ENCODE results near the gene SH3BP5.

The SH3BP5 gene

GRCh38 chr3:15359677-15360397 is 27.5 kb upstream of the SH3BP5 start:
- TF ChIP-seq, protein P1, sequence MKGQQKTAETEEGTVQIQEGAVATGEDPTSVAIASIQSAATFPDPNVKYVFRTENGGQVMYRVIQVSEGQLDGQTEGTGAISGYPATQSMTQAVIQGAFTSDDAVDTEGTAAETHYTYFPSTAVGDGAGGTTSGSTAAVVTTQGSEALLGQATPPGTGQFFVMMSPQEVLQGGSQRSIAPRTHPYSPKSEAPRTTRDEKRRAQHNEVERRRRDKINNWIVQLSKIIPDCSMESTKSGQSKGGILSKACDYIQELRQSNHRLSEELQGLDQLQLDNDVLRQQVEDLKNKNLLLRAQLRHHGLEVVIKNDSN (IDR thresholded peaks at IDR 0.05): no peak
- no peak for TF ChIP-seq EP300 (IDR thresholded peaks at IDR 0.05; ENCODE audit: borderline replicate concordance)
- TF ChIP-seq, protein P2, sequence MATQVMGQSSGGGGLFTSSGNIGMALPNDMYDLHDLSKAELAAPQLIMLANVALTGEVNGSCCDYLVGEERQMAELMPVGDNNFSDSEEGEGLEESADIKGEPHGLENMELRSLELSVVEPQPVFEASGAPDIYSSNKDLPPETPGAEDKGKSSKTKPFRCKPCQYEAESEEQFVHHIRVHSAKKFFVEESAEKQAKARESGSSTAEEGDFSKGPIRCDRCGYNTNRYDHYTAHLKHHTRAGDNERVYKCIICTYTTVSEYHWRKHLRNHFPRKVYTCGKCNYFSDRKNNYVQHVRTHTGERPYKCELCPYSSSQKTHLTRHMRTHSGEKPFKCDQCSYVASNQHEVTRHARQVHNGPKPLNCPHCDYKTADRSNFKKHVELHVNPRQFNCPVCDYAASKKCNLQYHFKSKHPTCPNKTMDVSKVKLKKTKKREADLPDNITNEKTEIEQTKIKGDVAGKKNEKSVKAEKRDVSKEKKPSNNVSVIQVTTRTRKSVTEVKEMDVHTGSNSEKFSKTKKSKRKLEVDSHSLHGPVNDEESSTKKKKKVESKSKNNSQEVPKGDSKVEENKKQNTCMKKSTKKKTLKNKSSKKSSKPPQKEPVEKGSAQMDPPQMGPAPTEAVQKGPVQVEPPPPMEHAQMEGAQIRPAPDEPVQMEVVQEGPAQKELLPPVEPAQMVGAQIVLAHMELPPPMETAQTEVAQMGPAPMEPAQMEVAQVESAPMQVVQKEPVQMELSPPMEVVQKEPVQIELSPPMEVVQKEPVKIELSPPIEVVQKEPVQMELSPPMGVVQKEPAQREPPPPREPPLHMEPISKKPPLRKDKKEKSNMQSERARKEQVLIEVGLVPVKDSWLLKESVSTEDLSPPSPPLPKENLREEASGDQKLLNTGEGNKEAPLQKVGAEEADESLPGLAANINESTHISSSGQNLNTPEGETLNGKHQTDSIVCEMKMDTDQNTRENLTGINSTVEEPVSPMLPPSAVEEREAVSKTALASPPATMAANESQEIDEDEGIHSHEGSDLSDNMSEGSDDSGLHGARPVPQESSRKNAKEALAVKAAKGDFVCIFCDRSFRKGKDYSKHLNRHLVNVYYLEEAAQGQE (IDR thresholded peaks at IDR 0.05; ENCODE audit: low read depth): no peak
- no peak for TF ChIP-seq CEBPB (IDR thresholded peaks at IDR 0.05)
- TF ChIP-seq TEAD4 (IDR thresholded peaks at IDR 0.05): no peak
- TF ChIP-seq CREB1 (IDR thresholded peaks at IDR 0.05; ENCODE audit: low read depth): no peak

DNA sequence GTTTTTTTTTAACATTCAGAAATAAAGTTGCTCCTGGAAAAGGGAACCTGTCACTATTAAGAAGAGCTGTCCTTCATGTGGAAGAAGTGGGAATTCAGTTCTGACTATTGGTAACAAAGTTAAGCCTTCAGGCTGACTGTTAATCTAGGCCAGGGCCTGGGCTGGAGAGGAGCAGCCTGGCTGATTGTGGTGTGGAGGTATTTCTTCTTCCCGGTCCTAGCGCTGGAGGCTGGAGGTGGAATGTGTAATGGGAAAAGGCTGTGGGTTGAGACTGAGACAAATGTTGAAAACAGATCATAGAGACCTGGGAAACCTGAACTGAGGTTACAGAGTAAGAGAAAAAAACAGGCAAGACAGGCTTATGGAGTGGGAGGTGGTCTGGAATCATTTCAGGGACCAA is 23.8 kb upstream of the SH3BP5 start:
- TF ChIP-seq EGR1 (IDR thresholded peaks at IDR 0.05) (no peak), CREB1 (IDR thresholded peaks at IDR 0.05; ENCODE audit: low read depth) (no peak), YY1 (IDR thresholded peaks at IDR 0.05; ENCODE audit: low read depth) (no peak), ZBTB7A (IDR thresholded peaks at IDR 0.05; ENCODE audit: low read depth) (no peak), MAX (IDR thresholded peaks at IDR 0.05) (no peak), FOXM1 (IDR thresholded peaks at IDR 0.05; ENCODE audit: borderline replicate concordance, low read depth) (no peak), TAF1 (IDR thresholded peaks at IDR 0.05; ENCODE audit: low read depth) (no peak)
- TF ChIP-seq, protein P2 (IDR thresholded peaks at IDR 0.05; ENCODE audit: low read depth): no peak

DNA sequence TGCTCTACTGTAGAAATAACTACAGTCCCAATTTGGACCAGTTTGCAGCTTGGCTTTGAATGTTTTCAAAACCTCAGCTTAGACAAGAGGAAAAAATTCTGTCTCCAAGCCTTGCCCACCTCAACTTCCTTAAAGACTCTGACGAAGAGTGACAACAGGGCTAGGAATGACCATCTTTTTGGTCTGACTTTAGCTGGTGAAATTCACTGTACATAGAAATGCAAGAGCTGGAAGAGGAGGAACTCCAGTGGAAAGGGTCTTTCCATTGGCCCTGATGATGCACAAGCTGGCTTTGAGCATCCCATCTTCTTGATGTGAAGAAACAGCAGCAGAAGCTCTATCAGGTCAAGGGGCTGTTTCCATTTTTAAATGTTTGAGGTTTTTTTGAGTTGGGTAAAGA is 22.7 kb upstream of the SH3BP5 start:
- TF ChIP-seq CREB1 (IDR thresholded peaks at IDR 0.05; ENCODE audit: low read depth) (no peak), CEBPB (IDR thresholded peaks at IDR 0.05) (no peak), MAX (IDR thresholded peaks at IDR 0.05) (no peak), EP300 (IDR thresholded peaks at IDR 0.05; ENCODE audit: borderline replicate concordance) (no peak), TAF1 (IDR thresholded peaks at IDR 0.05; ENCODE audit: low read depth) (no peak), RAD21 (IDR thresholded peaks at IDR 0.05; ENCODE audit: low read depth) (no peak), YY1 (IDR thresholded peaks at IDR 0.05; ENCODE audit: low read depth) (no peak), FOXM1 (IDR thresholded peaks at IDR 0.05; ENCODE audit: borderline replicate concordance, low read depth) (no peak), TCF12 (IDR thresholded peaks at IDR 0.05; ENCODE audit: low read depth) (no peak), TEAD4 (IDR thresholded peaks at IDR 0.05) (no peak), EGR1 (IDR thresholded peaks at IDR 0.05) (no peak), NFIC (IDR thresholded peaks at IDR 0.05) (no peak), ZBTB7A (IDR thresholded peaks at IDR 0.05; ENCODE audit: low read depth) (no peak)
- TF ChIP-seq, protein P1 (IDR thresholded peaks at IDR 0.05): no peak
- TF ChIP-seq, protein P2 (IDR thresholded peaks at IDR 0.05; ENCODE audit: low read depth): no peak

- TF ChIP-seq EP300 (IDR thresholded peaks at IDR 0.05; ENCODE audit: borderline replicate concordance) (no peak), MAX (IDR thresholded peaks at IDR 0.05) (no peak)
- TF ChIP-seq, protein P2 (IDR thresholded peaks at IDR 0.05; ENCODE audit: low read depth): no peak
These were observed 22.1 kb upstream of the SH3BP5 start for GRCh38 chr3:15354485-15354884.

Data from Ishikawa (cell line).